ENCODE data around the gene RTBDN.

Gene RTBDN

GRCh38 chr19:12779162-12779993 lies 55.0 kb downstream of the RTBDN start:
- no peak for DNase-seq (ENCODE audit: low spot score)

GRCh38 chr19:12778905-12779161 lies 55.5 kb downstream of the RTBDN start:
- DNase-seq (ENCODE audit: low spot score), result no peak

GRCh38 chr19:12778017-12778904 lies 56.1 kb downstream of the RTBDN start:
- DNase-seq (ENCODE audit: low spot score), result no peak

- no peak for DNase-seq (ENCODE audit: low spot score)
Measured at GRCh38 chr19:12777217-12778016, 57.0 kb downstream of the RTBDN start.

All from pons (tissue), 1 donor.